Hypothalamus (tissue), 51 donors: ENCODE measurements around the gene PLA2G4D.

Source experiments
- DNase-seq, 51 donors: peaks; one replicate each; lab custom pipeline; 2025; lab: John Stamatoyannopoulos, UW

PLA2G4D gene

GRCh38 chr15:42080186-42080918 is 14.0 kb downstream of the PLA2G4D start:
- DNase-seq = no peak

GRCh38 chr15:42079401-42079908 is 14.9 kb downstream of the PLA2G4D start:
- peak in 2 of 51 donors; percentile 10 to 31 for DNase-seq

- no peak for DNase-seq
These were observed 15.5 kb downstream of the PLA2G4D start for GRCh38 chr15:42078903-42079302.

- DNase-seq = no peak
These were observed 16.7 kb downstream of the PLA2G4D start for GRCh38 chr15:42077689-42078088.

- no peak for DNase-seq
These were observed 20.9 kb downstream of the PLA2G4D start for GRCh38 chr15:42073418-42073817.

GRCh38 chr15:42072141-42072685 is 22.1 kb downstream of the PLA2G4D start:
- no peak for DNase-seq

GRCh38 chr15:42071717-42072116 is 22.6 kb downstream of the PLA2G4D start:
- DNase-seq = no peak

- DNase-seq = no peak
These were observed 23.4 kb downstream of the PLA2G4D start for GRCh38 chr15:42070976-42071350.

- DNase-seq = no peak
These were observed 23.9 kb downstream of the PLA2G4D start for GRCh38 chr15:42070279-42070975.

GRCh38 chr15:42069496-42070278 is 24.7 kb downstream of the PLA2G4D start:
- no peak for DNase-seq

GRCh38 chr15:42069025-42069424 is 25.3 kb downstream of the PLA2G4D start:
- no peak for DNase-seq

GRCh38 chr15:42068601-42069000 is 25.8 kb downstream of the PLA2G4D start:
- no peak for DNase-seq

GRCh38 chr15:42066764-42067415 is 27.5 kb downstream of the PLA2G4D start:
- no peak for DNase-seq

- no peak for DNase-seq
These were observed 28.9 kb downstream of the PLA2G4D start for GRCh38 chr15:42065468-42065867.

- DNase-seq = peak in 19 of 51 donors; percentile 5 to 46 (median 24)
These were observed 29.3 kb downstream of the PLA2G4D start for GRCh38 chr15:42065033-42065432.

GRCh38 chr15:42064271-42064670 is 30.1 kb downstream of the PLA2G4D start:
- DNase-seq = no peak

- no peak for DNase-seq
These were observed 31.1 kb downstream of the PLA2G4D start for GRCh38 chr15:42063122-42063848.

GRCh38 chr15:42062284-42062806 is 32.0 kb downstream of the PLA2G4D start:
- DNase-seq = no peak

- DNase-seq = no peak
These were observed 33.6 kb downstream of the PLA2G4D start for GRCh38 chr15:42060797-42061196.

- no peak for DNase-seq
These were observed 33.9 kb downstream of the PLA2G4D start for GRCh38 chr15:42060477-42060763.
